ENCODE measurements around the gene PMPCB. TPM values are rescaled to one million over a fixed set of nuclear protein-coding genes. Genes with fewer than 3 reads are reported as not detected.

Gene PMPCB
- total RNA-seq, 1 donor from 2014 or later = 59.0 TPM

DNA sequence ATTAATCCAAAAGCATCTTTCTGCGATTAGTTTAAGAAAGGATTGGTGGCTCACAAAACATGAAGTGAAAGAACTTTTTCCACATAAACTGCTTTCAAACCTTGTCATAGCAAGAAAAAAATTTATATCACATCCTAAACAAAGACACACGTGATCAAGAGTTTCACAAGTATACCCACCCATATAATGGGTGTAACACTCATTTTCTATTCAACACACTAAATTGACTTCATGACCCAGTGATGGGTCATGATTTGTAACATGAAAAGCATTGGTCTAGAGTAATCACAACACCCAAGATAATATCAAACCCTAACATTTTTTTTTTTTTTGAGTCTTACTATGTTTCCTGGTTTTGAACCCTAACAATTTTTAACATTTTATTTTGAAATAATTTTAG lies 17.6 kb downstream of the PMPCB start:
- peaks cover 3% of the 10 kb centered on the region for H3K36me3 ChIP-seq (ENCODE audit: control insufficient read depth, insufficient read depth, low read length)
- H3K4me3 ChIP-seq (ENCODE audit: low read depth, low read length) = no peak overlapping the region
- TF ChIP-seq, protein P1, sequence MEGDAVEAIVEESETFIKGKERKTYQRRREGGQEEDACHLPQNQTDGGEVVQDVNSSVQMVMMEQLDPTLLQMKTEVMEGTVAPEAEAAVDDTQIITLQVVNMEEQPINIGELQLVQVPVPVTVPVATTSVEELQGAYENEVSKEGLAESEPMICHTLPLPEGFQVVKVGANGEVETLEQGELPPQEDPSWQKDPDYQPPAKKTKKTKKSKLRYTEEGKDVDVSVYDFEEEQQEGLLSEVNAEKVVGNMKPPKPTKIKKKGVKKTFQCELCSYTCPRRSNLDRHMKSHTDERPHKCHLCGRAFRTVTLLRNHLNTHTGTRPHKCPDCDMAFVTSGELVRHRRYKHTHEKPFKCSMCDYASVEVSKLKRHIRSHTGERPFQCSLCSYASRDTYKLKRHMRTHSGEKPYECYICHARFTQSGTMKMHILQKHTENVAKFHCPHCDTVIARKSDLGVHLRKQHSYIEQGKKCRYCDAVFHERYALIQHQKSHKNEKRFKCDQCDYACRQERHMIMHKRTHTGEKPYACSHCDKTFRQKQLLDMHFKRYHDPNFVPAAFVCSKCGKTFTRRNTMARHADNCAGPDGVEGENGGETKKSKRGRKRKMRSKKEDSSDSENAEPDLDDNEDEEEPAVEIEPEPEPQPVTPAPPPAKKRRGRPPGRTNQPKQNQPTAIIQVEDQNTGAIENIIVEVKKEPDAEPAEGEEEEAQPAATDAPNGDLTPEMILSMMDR (IDR thresholded peaks at IDR 0.05; ENCODE audit: insufficient read depth, low read length, poor library complexity, severe bottlenecking) = no peak
- H3K27me3 ChIP-seq (ENCODE audit: control insufficient read depth, insufficient read depth, low read length) = no peaks in the 10 kb centered on the region
- DNase-seq (ENCODE audit: low read depth) = no peak

DNA sequence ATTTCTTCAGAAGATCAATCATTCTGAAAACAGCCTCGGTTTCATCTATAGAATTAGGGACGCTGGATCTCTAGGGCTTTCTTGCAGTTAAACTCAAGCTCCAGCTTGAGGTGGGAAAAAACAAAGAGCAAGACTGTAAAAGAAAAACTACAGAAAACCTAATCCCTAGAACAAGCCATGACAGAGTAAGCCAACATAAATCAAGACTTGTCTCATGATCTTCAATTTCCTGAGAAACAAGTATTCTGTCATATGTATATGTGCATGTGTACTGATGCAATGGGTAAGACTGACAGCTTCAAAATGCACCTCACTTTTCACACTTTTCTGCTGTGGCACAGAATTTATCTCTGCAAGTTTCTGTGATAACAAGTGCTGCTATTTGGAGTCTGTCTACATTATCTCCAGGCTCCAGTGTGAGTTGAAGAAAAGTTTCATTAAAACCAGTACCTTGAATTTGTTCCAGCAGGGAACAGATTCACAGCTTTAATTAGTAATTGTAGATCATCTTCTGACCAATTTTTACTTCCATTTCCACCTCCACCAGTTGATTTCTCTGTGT lies 19.2 kb downstream of the PMPCB start:
- H3K27me3 ChIP-seq (ENCODE audit: control insufficient read depth, insufficient read depth, low read length) = no peaks in the 10 kb centered on the region
- TF ChIP-seq, protein P1 (IDR thresholded peaks at IDR 0.05; ENCODE audit: insufficient read depth, low read length, poor library complexity, severe bottlenecking) = no peak
- H3K4me3 ChIP-seq (ENCODE audit: low read depth, low read length) = no peak overlapping the region
- DNase-seq (ENCODE audit: low read depth) = no peak
- peaks cover 3% of the 10 kb centered on the region for H3K36me3 ChIP-seq (ENCODE audit: control insufficient read depth, insufficient read depth, low read length)

DNA sequence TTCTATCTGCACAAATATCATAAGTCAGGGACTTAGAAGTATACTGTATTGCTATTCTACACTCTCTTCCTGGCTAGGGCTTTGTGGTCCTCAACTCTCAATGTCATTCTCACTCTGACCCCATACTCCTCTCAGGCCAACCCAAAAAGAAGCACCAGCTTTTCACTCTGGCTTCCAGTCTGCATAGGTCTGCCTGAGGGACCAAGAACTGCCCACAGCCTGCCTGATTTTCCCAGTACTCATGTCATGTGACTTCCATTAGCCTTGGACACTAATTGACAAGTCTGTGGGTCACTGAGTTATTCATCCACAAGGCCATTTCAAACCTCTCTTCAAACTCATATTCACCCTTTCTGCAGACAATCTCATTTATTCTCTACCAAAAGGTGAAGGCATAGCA lies 19.8 kb downstream of the PMPCB start:
- Histone ChIP-seq H3K36me3 (ENCODE audit: control insufficient read depth, insufficient read depth, low read length) (peaks cover 3% of the 10 kb centered on the region), H3K27me3 (ENCODE audit: control insufficient read depth, insufficient read depth, low read length) (no peaks in the 10 kb centered on the region), H3K4me3 (ENCODE audit: low read depth, low read length) (no peak overlapping the region)
- no peak for DNase-seq (ENCODE audit: low read depth)
- TF ChIP-seq, protein P1 (IDR thresholded peaks at IDR 0.05; ENCODE audit: insufficient read depth, low read length, poor library complexity, severe bottlenecking) = no peak

DNA sequence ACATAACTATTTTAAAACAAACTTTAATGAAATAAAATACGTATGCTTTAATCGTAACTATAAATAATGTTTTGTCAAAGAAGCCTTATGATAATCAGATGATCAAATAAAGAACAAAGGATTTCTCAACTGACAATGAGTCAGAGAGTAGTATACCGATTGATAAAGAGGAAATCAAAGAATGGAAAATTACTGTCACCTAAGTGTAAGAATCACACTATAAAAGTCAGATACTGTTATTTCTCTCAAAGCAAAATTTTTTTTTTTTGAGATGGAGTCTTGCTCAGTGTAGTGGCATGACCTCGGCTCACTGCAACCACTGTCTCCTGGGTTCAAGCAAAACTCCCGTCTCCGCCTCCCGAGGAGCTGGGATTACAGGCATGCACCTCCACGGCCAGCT lies 28.5 kb downstream of the PMPCB start:
- no peak for DNase-seq (ENCODE audit: low read depth)
- H3K36me3 ChIP-seq (ENCODE audit: control insufficient read depth, insufficient read depth, low read length) = no peaks in the 10 kb centered on the region
- H3K27me3 ChIP-seq (ENCODE audit: control insufficient read depth, insufficient read depth, low read length) = no peaks in the 10 kb centered on the region
- TF ChIP-seq, protein P1 (IDR thresholded peaks at IDR 0.05; ENCODE audit: insufficient read depth, low read length, poor library complexity, severe bottlenecking) = no peak
- H3K4me3 ChIP-seq (ENCODE audit: low read depth, low read length) = no peak overlapping the region

DNA sequence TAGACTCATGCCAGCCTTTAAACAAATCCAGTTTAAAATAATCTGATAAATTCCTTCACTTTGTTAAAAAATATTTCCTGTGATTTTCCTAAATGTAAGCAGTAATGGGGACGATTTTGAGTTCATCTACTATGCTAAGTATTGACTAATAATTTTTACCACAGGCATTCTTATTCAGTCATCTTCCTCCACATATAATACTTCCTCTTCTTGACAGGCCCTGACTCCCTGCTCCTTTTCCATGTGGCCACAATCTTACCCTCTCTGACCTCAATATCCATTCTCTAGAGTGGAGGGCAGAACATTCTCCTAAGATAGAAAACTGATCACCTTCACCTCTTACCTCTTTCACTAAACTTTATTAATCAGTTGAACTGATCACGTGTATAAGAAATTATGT lies 39.5 kb downstream of the PMPCB start:
- TF ChIP-seq, protein P1 (IDR thresholded peaks at IDR 0.05; ENCODE audit: insufficient read depth, low read length, poor library complexity, severe bottlenecking) = no peak
- Histone ChIP-seq H3K27me3 (ENCODE audit: control insufficient read depth, insufficient read depth, low read length) (no peaks in the 10 kb centered on the region), H3K36me3 (ENCODE audit: control insufficient read depth, insufficient read depth, low read length) (peaks cover 2% of the 10 kb centered on the region), H3K4me3 (ENCODE audit: low read depth, low read length) (no peak overlapping the region)
- DNase-seq (ENCODE audit: low read depth) = no peak

DNA sequence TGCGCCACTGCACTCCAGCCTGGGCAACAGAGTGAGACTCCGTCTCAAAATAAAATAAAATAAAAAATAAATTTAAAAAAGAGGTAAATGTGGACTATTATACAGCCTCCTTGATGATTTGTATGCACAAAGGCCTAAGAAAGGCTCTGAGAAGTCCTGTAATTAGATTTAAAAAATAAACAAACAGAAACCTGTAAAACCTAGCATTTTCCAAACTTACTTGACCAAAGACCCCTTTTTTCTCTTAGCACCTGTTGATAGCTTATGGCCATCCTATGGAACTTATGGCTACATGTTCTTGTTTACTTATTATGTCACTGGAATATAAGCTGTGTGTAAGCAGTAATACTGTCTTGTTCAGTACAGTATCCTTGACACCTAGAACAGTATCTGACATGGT lies 41.6 kb downstream of the PMPCB start:
- Histone ChIP-seq H3K27me3 (ENCODE audit: control insufficient read depth, insufficient read depth, low read length) (no peaks in the 10 kb centered on the region), H3K4me3 (ENCODE audit: low read depth, low read length) (no peak overlapping the region), H3K36me3 (ENCODE audit: control insufficient read depth, insufficient read depth, low read length) (peaks cover 2% of the 10 kb centered on the region)
- DNase-seq (ENCODE audit: low read depth) = no peak
- TF ChIP-seq, protein P1 (IDR thresholded peaks at IDR 0.05; ENCODE audit: insufficient read depth, low read length, poor library complexity, severe bottlenecking) = no peak
